Measurements from ENCODE around the gene CASD1. TPM values are rescaled to one million over a fixed set of nuclear protein-coding genes. Genes with fewer than 3 reads are reported as not detected.

Gene CASD1
- total RNA-seq, 4 donors from 2014 or later: 21.2 to 24.9 (median 21.9) TPM

- H3K27ac ChIP-seq: no peak overlapping the region
- H3K4me3 ChIP-seq: no peak overlapping the region
- WGBS, 2 donors: 78 to 92% methylated on average over 2 of the region's 2 CpGs
- H3K36me3 ChIP-seq: peaks cover 0 to 46% (median 0%) of the 10 kb centered on the region in 3 donors
- H3K27me3 ChIP-seq: no peaks in the 10 kb centered on the region
- H3K9me3 ChIP-seq: no peaks in the 10 kb centered on the region
- TF ChIP-seq POLR2A (IDR thresholded peaks at IDR 0.05) (no peak), CTCF (IDR thresholded peaks at IDR 0.05) (no peak), EP300 (IDR thresholded peaks at IDR 0.05) (no peak)
- DNase-seq (ENCODE audit: low spot score in 2 of 2): no peak
- H3K4me1 ChIP-seq: no peaks in the 10 kb centered on the region
Measured at GRCh38 chr7:94556028-94556427, 46.4 kb downstream of the CASD1 start.

GRCh38 chr7:94557215-94557614 lies 47.6 kb downstream of the CASD1 start:
- no peaks in the 10 kb centered on the region for H3K4me1 ChIP-seq
- H3K4me3 ChIP-seq: no peak overlapping the region
- peaks cover 0 to 43% (median 0%) of the 10 kb centered on the region in 3 donors for H3K36me3 ChIP-seq
- H3K27me3 ChIP-seq: no peaks in the 10 kb centered on the region
- DNase-seq (ENCODE audit: low spot score in 2 of 2): no peak
- no peak overlapping the region for H3K27ac ChIP-seq
- H3K9me3 ChIP-seq: no peaks in the 10 kb centered on the region
- TF ChIP-seq EP300 (IDR thresholded peaks at IDR 0.05) (no peak), CTCF (IDR thresholded peaks at IDR 0.05) (no peak), POLR2A (IDR thresholded peaks at IDR 0.05) (no peak)

- DNase-seq (ENCODE audit: low spot score in 2 of 2): no peak
- H3K36me3 ChIP-seq: peaks cover 0 to 19% (median 0%) of the 10 kb centered on the region in 3 donors
- H3K27ac ChIP-seq: no peak overlapping the region
- H3K4me3 ChIP-seq: no peak overlapping the region
- no peaks in the 10 kb centered on the region for H3K27me3 ChIP-seq
- no peaks in the 10 kb centered on the region for H3K9me3 ChIP-seq
- WGBS, 2 donors: 80 to 89% methylated on average over 1 of the region's 1 CpG
- TF ChIP-seq CTCF (IDR thresholded peaks at IDR 0.05): no peak
- H3K4me1 ChIP-seq: no peaks in the 10 kb centered on the region
Measured at GRCh38 chr7:94559972-94560371, 50.4 kb downstream of the CASD1 start.

- WGBS, 2 donors: 70 to 73% methylated on average over 2 of the region's 2 CpGs
- no peaks in the 10 kb centered on the region for H3K4me1 ChIP-seq
- H3K9me3 ChIP-seq: no peaks in the 10 kb centered on the region
- H3K4me3 ChIP-seq: no peak overlapping the region
- H3K36me3 ChIP-seq: peaks cover 0 to 7% (median 0%) of the 10 kb centered on the region in 3 donors
- H3K27ac ChIP-seq: no peak overlapping the region
- TF ChIP-seq POLR2A (IDR thresholded peaks at IDR 0.05) (no peak), EP300 (IDR thresholded peaks at IDR 0.05) (no peak), CTCF (IDR thresholded peaks at IDR 0.05) (no peak)
- no peaks in the 10 kb centered on the region for H3K27me3 ChIP-seq
- DNase-seq (ENCODE audit: low spot score in 2 of 2): no peak
Measured at GRCh38 chr7:94561841-94562514, 52.4 kb downstream of the CASD1 start.

- DNase-seq (ENCODE audit: low spot score in 2 of 2): no peak
- Histone ChIP-seq H3K27me3 (no peaks in the 10 kb centered on the region), H3K36me3 (peaks cover 0 to 7% (median 0%) of the 10 kb centered on the region in 3 donors), H3K27ac (no peak overlapping the region), H3K4me3 (no peak overlapping the region), H3K9me3 (no peaks in the 10 kb centered on the region), H3K4me1 (no peaks in the 10 kb centered on the region)
- WGBS, 2 donors: 77 to 86% methylated on average over 3 of the region's 3 CpGs
- no peak for TF ChIP-seq EP300 (IDR thresholded peaks at IDR 0.05)
- no peak for TF ChIP-seq CTCF (IDR thresholded peaks at IDR 0.05)
Measured at GRCh38 chr7:94562525-94562924, 52.9 kb downstream of the CASD1 start.

All from tibial nerve (tissue), 4 donors.